C4-2B (cell line): ENCODE data around the gene RABEP1.

ENCODE experiments used
- ZFX ChIP-seq: fragments of 450-650 bp; IDR thresholded peaks from 2 replicates; pipeline ENCODE4 v1.6.1; 2017
- TF ChIP-seq, protein P1 (sequence below): fragments of 450-650 bp; conservative IDR thresholded peaks from 2 replicates; pipeline ENCODE4 v1.5.1; 2017; ENCODE audit warnings: mild to moderate bottlenecking

DNA sequence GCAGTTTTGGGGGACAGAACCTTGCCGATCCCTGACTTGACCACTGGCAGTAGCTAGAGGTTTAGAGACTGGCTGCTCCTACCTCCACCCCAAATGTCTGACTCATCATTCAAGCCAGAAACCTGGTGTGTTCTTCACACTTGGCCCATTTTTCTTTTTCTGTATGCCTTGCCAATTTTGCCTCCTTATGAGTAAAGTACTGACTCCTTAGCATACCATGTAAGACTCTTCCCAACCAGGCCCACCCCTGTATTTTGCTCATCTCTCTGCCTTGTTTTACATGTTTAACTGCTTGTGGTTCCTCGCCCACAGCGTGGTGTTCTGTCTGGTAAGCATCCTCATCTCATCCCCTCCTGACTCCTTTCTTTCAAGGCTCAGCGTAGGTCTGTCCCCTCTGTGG is 99.5 kb downstream of the RABEP1 start:
- TF ChIP-seq, protein P1, sequence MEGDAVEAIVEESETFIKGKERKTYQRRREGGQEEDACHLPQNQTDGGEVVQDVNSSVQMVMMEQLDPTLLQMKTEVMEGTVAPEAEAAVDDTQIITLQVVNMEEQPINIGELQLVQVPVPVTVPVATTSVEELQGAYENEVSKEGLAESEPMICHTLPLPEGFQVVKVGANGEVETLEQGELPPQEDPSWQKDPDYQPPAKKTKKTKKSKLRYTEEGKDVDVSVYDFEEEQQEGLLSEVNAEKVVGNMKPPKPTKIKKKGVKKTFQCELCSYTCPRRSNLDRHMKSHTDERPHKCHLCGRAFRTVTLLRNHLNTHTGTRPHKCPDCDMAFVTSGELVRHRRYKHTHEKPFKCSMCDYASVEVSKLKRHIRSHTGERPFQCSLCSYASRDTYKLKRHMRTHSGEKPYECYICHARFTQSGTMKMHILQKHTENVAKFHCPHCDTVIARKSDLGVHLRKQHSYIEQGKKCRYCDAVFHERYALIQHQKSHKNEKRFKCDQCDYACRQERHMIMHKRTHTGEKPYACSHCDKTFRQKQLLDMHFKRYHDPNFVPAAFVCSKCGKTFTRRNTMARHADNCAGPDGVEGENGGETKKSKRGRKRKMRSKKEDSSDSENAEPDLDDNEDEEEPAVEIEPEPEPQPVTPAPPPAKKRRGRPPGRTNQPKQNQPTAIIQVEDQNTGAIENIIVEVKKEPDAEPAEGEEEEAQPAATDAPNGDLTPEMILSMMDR: no peak
- TF ChIP-seq ZFX: no peak
